Spinal cord (tissue), 10 donors: ENCODE measurements around the gene LRRC8B. TPM values are rescaled to one million over a fixed set of nuclear protein-coding genes. Genes with fewer than 3 reads are reported as not detected.
"Not testable (repeated sequence)": the region's sequence is repeated elsewhere in the genome, so short reads cannot be mapped to it uniquely, and the experiment has no call there.

Experiments used
- DNase-seq, 6 donors: peaks; one replicate each; pipeline versions ENCODE4 v3.0.0 to v3.0.0-alpha.2; 2013 to 2015; ENCODE audit warnings: low spot score in 6 of 6, low read depth in 4 of 6
- H3K27ac ChIP-seq: one replicate; pipeline ENCODE4 v1.5.1; 2013; ENCODE audit warnings: low read depth, low read length, control low read depth
- H3K27me3 ChIP-seq: one replicate; pipeline ENCODE4 v1.6.1; 2013; ENCODE audit warnings: low read length; ENCODE audit not compliant: control insufficient read depth, insufficient read depth
- H3K36me3 ChIP-seq: one replicate; pipeline ENCODE4 v1.6.1; 2013; ENCODE audit warnings: low read length; ENCODE audit not compliant: control insufficient read depth, insufficient read depth
- H3K4me1 ChIP-seq: one replicate; pipeline ENCODE4 v1.6.1; 2013; ENCODE audit warnings: low read length; ENCODE audit not compliant: control insufficient read depth, insufficient read depth
- H3K4me3 ChIP-seq: one replicate; pipeline ENCODE4 v1.5.1; 2013; ENCODE audit warnings: low read depth, low read length, control low read depth
- H3K9me3 ChIP-seq: one replicate; pipeline ENCODE4 v1.6.1; 2013; ENCODE audit warnings: low read length; ENCODE audit not compliant: control insufficient read depth, insufficient read depth
- WGBS: methylation state at CpG from one replicate; pipeline ENCODE4 v1.1.5; 2013; ENCODE audit warnings: missing lambda C conversion rate; ENCODE audit not compliant: insufficient coverage; 5-methylcytosine and 5-hydroxymethylcytosine counted together
- polyA plus RNA-seq, 2 donors: library from polyadenylated mRNA; unstranded; fragments of 120-200 nt; gene quantifications; one replicate each; pipeline ENCODE4 v1.2.1, GENCODE V29; 2013; ENCODE audit not compliant: insufficient read length in 2 of 2
- total RNA-seq, 2 donors: library from RNA; depleted of rRNA in 1 of 2; stranded (reverse); fragments of 120-200 nt in 1 of 2; fragments of >200 nt in 1 of 2; gene quantifications; one replicate each; pipeline versions ENCODE4 v1.2.3 to v1.2.4, GENCODE V29; 2013 to 2014
- donor health status: healthy.

Gene LRRC8B
- total and polyA plus RNA-seq, 4 donors, result 9.3 to 26.7 (median 18.3) TPM

- no peak for DNase-seq
- no peaks in the 10 kb centered on the region for H3K27me3 ChIP-seq
- no peaks in the 10 kb centered on the region for H3K9me3 ChIP-seq
- no peaks in the 10 kb centered on the region for H3K4me1 ChIP-seq
- no peak overlapping the region for H3K27ac ChIP-seq
- no peak overlapping the region for H3K4me3 ChIP-seq
- WGBS, result no CpG with 5 or more reads among the region's 4 CpGs
- H3K36me3 ChIP-seq, result no peaks in the 10 kb centered on the region
Observed at GRCh38 chr1:89532228-89532627, 7.6 kb downstream of the LRRC8B start.

DNA sequence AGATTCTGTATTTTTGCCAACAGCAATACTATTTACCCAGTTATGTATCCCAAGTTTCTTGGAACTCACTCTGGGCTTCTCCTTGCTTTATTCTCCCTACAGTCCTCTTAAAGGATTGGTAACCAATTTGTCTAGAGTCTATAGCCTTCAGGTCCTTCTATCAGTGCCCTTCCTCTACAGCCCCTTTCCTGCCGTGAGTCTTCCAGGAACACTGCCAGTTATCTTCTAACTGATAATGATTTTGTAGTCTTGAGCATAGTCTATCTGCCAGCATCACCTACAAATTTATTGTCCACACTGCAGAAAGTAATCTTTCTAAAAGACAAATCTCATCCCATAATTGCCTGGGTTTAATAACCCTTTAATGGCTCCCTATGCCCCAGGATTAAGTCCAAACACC, 8.2 kb downstream of the LRRC8B start:
- DNase-seq, result no peak
- no CpG with 5 or more reads among the region's 1 CpG for WGBS
- no peaks in the 10 kb centered on the region for H3K36me3 ChIP-seq
- no peak overlapping the region for H3K27ac ChIP-seq
- no peaks in the 10 kb centered on the region for H3K27me3 ChIP-seq
- no peaks in the 10 kb centered on the region for H3K9me3 ChIP-seq
- no peaks in the 10 kb centered on the region for H3K4me1 ChIP-seq
- H3K4me3 ChIP-seq, result no peak overlapping the region

- no peak overlapping the region for H3K27ac ChIP-seq
- H3K27me3 ChIP-seq, result no peaks in the 10 kb centered on the region
- no CpG with 5 or more reads among the region's 2 CpGs for WGBS
- no peaks in the 10 kb centered on the region for H3K36me3 ChIP-seq
- no peaks in the 10 kb centered on the region for H3K9me3 ChIP-seq
- H3K4me3 ChIP-seq, result no peak overlapping the region
- no peaks in the 10 kb centered on the region for H3K4me1 ChIP-seq
- no peak for DNase-seq
Observed at GRCh38 chr1:89535537-89535936, 10.9 kb downstream of the LRRC8B start.

DNA sequence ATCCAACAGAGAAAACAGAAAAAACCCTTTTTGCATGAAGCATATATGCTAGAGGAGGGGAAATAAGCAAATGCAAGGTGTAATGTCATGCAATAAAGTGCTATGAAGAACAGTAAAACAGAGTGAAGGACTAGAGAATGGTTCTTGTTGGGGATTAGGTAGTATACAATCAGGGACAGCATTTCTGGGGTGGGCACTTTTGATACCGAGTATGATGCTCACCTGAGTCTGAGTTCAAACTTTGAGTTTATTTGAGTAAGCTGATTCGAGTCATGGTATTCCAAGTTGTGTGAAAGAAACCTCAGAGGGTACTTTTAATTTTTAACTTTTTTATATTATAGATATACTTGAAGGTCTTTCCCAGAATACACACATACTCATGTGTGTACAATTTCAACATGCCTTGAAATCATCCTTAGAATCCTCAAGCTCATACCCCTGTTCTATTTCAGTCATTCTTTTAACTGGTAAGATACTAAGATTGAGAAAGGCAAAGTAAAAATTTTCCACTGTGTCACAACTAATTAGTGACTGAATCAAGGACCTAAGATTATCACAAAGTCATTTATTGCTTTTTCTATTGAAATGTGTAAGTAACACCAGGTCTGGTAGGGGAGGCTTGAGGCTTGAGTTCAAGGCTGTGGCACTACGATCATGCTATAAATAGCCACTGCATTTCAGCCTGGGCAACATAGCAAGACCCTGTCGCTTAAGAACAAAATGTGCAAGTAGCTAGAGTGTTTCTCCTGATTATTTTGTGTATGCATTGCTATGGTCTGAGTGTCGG, 12.1 kb downstream of the LRRC8B start:
- Histone ChIP-seq H3K27ac (no peak overlapping the region), H3K4me3 (no peak overlapping the region), H3K4me1 (no peaks in the 10 kb centered on the region), H3K27me3 (no peaks in the 10 kb centered on the region), H3K36me3 (no peaks in the 10 kb centered on the region), H3K9me3 (no peaks in the 10 kb centered on the region)
- DNase-seq, result no peak
- WGBS, result 97% methylated on average over 4 of the region's 5 CpGs

DNA sequence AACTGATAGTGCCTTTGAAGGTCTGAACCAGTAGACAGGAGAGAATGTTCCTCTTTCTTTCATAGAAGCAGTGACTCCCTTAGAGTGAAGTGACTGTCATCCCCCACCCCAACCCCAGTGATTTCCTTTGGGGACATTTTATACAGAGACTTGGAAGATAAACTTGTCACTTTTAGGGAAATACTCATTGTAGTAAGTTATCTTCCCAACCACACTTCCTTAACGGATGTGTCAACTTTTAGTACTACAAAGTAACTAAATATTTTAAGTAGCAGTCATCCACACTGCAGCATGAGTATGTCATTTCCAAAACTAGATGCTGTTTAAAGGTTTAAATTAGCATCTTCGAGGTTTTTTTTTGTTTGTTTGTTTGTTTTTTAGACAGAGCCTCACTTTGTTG, 13.7 kb downstream of the LRRC8B start:
- no peaks in the 10 kb centered on the region for H3K4me1 ChIP-seq
- WGBS, result no CpG with 5 or more reads among the region's 2 CpGs
- DNase-seq, result no peak
- no peak overlapping the region for H3K4me3 ChIP-seq
- no peaks in the 10 kb centered on the region for H3K36me3 ChIP-seq
- no peak overlapping the region for H3K27ac ChIP-seq
- no peaks in the 10 kb centered on the region for H3K27me3 ChIP-seq
- H3K9me3 ChIP-seq, result no peaks in the 10 kb centered on the region

GRCh38 chr1:89539128-89539527, 14.5 kb downstream of the LRRC8B start:
- H3K27ac ChIP-seq, result no peak overlapping the region
- H3K4me3 ChIP-seq, result no peak overlapping the region
- H3K36me3 ChIP-seq, result no peaks in the 10 kb centered on the region
- H3K9me3 ChIP-seq, result no peaks in the 10 kb centered on the region
- no peak for DNase-seq
- WGBS, result no CpG with 5 or more reads among the region's 3 CpGs
- H3K27me3 ChIP-seq, result no peaks in the 10 kb centered on the region
- no peaks in the 10 kb centered on the region for H3K4me1 ChIP-seq

DNA sequence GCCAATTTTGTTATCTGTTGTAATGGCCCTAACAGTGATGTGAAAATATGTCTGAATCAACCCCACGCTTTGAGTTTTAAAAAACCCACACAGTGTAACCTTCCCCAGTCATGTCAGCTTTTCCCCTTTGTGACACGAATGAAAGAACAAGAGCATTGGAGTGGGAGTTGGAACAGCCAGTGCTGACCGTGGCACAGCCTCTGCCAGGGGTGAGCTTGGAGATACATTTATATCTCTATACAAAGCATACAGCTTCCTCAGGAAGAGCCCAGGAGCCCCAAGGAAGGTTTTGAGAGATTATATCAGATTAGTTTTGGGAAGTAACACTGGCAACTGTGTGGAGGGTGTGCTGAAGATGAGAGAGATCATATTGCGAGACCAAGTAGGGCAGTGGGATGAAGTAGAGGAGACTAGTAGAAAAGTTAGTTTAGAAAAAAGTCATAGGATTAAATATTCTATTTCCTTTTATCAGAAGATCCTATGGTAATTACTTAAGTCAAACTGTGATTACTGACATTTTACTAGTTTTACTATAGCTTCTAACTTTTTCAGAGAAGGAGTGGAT, 15.9 kb downstream of the LRRC8B start:
- Histone ChIP-seq H3K27ac (no peak overlapping the region), H3K27me3 (no peaks in the 10 kb centered on the region), H3K4me1 (no peaks in the 10 kb centered on the region), H3K9me3 (no peaks in the 10 kb centered on the region), H3K4me3 (no peak overlapping the region), H3K36me3 (no peaks in the 10 kb centered on the region)
- 100% methylated on average over 1 of the region's 4 CpGs for WGBS
- DNase-seq, result no peak

- no peaks in the 10 kb centered on the region for H3K36me3 ChIP-seq
- H3K27ac ChIP-seq, result no peak overlapping the region
- no peaks in the 10 kb centered on the region for H3K4me1 ChIP-seq
- WGBS, result no CpG with 5 or more reads among the region's 1 CpG
- H3K27me3 ChIP-seq, result no peaks in the 10 kb centered on the region
- no peaks in the 10 kb centered on the region for H3K9me3 ChIP-seq
- H3K4me3 ChIP-seq, result no peak overlapping the region
- DNase-seq, result no peak
Observed at GRCh38 chr1:89542345-89542744, 17.7 kb downstream of the LRRC8B start.

GRCh38 chr1:89543632-89544031, 19.0 kb downstream of the LRRC8B start:
- WGBS, result no CpG with 5 or more reads among the region's 1 CpG
- not testable (repeated sequence) for H3K36me3 ChIP-seq, H3K4me3 ChIP-seq, H3K4me1 ChIP-seq, DNase-seq, H3K27me3 ChIP-seq, H3K27ac ChIP-seq, H3K9me3 ChIP-seq
